Activated CD8-positive, alpha-beta memory T cell treated with anti-CD3 and anti-CD28 coated beads, Interleukin-2, amount 10 ng/mL, durations not matched to agents 7 days and 5 days (primary cell): ENCODE data around the gene NADSYN1. TPM values are rescaled to one million over a fixed set of nuclear protein-coding genes. Genes with fewer than 3 reads are reported as not detected.

Source experiments
- ATAC-seq: fragments of 150-1000 bp; cut with Tn5 transposase; one replicate; pipeline ENCODE4 v1.10.0; 2021; ENCODE audit warnings: moderate library complexity
- CTCF ChIA-PET: fragments of 350-600 bp; sonication (Branson Sonifier 250); formaldehyde crosslinking; loops from one replicate; lab custom pipeline; 2021; ENCODE audit warnings: antibody characterized with exemption; lab: Charles Lee
- DNase-seq: peaks from one replicate; pipeline ENCODE4 v3.0.0-alpha.2; 2020
- H3K27ac Mint-ChIP-seq: one replicate; pipeline ENCODE4 v1.8.0; 2021; ENCODE audit warnings: mild to moderate bottlenecking, mixed read lengths
- H3K27me3 Mint-ChIP-seq: one replicate; pipeline ENCODE4 v1.8.0; 2021; ENCODE audit warnings: mixed read lengths
- H3K36me3 Mint-ChIP-seq: one replicate; pipeline ENCODE4 v1.8.0; 2021; ENCODE audit warnings: mild to moderate bottlenecking, mixed read lengths
- H3K4me1 Mint-ChIP-seq: one replicate; pipeline ENCODE4 v1.8.0; 2021; ENCODE audit warnings: mixed read lengths
- H3K4me3 Mint-ChIP-seq: one replicate; pipeline ENCODE4 v1.8.0; 2021; ENCODE audit warnings: mild to moderate bottlenecking, moderate library complexity, mixed read lengths
- H3K9me3 Mint-ChIP-seq: one replicate; pipeline ENCODE4 v1.8.0; 2022; ENCODE audit warnings: low read depth, mixed read lengths
- microRNA-seq: library from miRNA; unstranded; fragments of <30 nt; microRNA quantifications from one replicate; pipeline ENCODE4 v1.2.0, GENCODE V29; 2022
- total RNA-seq, 2 experiments: library from RNA; stranded (reverse); gene quantifications; one replicate each; pipeline ENCODE4 v1.2.3, GENCODE V29; 2021

The NADSYN1 gene
- total RNA-seq, 2 experiments from 2014 or later, result 97.7 to 134 TPM

GRCh38 chr11:71543866-71544265 is 90.9 kb downstream of the NADSYN1 start:
- ATAC-seq (no peak), DNase-seq (no peak)
- Mint-ChIP-seq H3K27ac (no peak overlapping the region), H3K4me1 (peaks cover 6% of the 10 kb centered on the region), H3K4me3 (no peak overlapping the region), H3K36me3 (peaks cover 1% of the 10 kb centered on the region), H3K9me3 (peaks cover 2% of the 10 kb centered on the region), H3K27me3 (peaks cover 16% of the 10 kb centered on the region)
- CTCF ChIA-PET, result no interaction called here

- Mint-ChIP-seq H3K4me1 (peaks cover 7% of the 10 kb centered on the region), H3K4me3 (no peak overlapping the region), H3K27ac (no peak overlapping the region), H3K36me3 (peaks cover 1% of the 10 kb centered on the region), H3K9me3 (peaks cover 2% of the 10 kb centered on the region), H3K27me3 (peaks cover 20% of the 10 kb centered on the region)
- DNase-seq (no peak), ATAC-seq (no peak)
- CTCF ChIA-PET, result no interaction called here
Measured at GRCh38 chr11:71544525-71545214, 91.7 kb downstream of the NADSYN1 start.

- peaks cover 2% of the 10 kb centered on the region for H3K9me3 Mint-ChIP-seq
- peaks cover 23% of the 10 kb centered on the region for H3K27me3 Mint-ChIP-seq
- H3K4me1 Mint-ChIP-seq, result peaks cover 7% of the 10 kb centered on the region
- H3K36me3 Mint-ChIP-seq, result peaks cover 1% of the 10 kb centered on the region
- H3K27ac Mint-ChIP-seq, result no peak overlapping the region
- no peak overlapping the region for H3K4me3 Mint-ChIP-seq
- no peak for DNase-seq
- CTCF ChIA-PET, result no interaction called here
- ATAC-seq, result no peak
Measured at GRCh38 chr11:71545405-71545966, 92.5 kb downstream of the NADSYN1 start.

DNA sequence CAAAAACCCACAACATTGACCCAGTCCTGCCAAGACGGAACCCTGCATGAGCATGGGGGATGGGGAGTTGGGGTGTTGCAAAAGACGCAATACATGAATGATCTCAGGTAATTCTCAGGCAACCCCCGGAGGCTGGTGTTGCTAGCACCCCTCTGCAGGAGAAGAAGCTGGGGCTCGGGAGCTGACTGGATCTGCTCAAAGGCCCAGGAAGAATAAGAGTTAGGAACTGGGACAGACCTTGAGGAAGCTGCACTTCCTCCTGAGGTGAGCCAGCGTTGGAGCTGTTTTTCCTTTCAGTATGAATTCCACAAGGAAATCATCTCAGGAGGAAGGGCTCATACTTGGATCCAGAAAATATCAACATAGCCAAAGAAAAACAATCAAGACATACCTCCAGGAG is 95.1 kb downstream of the NADSYN1 start, which contains the start of gene KRTAP5-9:
KRTAP5-9 (plus strand) TSS at position 301 of the 400 bp plus-strand sequence. CDS start 238 bp downstream, outside the sequence.
- no peak for DNase-seq
- H3K9me3 Mint-ChIP-seq, result no peaks in the 10 kb centered on the region
- CTCF ChIA-PET, result no interaction called here
- no peak within 1 kb of the TSS for H3K4me3 Mint-ChIP-seq
- H3K27ac Mint-ChIP-seq, result no peak within 1 kb of the TSS
- peaks cover 7% of the 10 kb centered on the region for H3K4me1 Mint-ChIP-seq
- ATAC-seq, result no peak
- no peaks in the 10 kb centered on the region for H3K36me3 Mint-ChIP-seq
- H3K27me3 Mint-ChIP-seq, result peaks cover 20% of the 10 kb centered on the region

DNA sequence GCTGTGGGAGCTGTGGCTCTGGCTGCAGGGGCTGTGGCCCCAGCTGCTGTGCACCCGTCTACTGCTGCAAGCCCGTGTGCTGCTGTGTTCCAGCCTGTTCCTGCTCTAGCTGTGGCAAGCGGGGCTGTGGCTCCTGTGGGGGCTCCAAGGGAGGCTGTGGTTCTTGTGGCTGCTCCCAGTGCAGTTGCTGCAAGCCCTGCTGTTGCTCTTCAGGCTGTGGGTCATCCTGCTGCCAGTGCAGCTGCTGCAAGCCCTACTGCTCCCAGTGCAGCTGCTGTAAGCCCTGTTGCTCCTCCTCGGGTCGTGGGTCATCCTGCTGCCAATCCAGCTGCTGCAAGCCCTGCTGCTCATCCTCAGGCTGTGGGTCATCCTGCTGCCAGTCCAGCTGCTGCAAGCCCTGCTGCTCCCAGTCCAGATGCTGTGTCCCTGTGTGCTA is 95.7 kb downstream of the NADSYN1 start:
- Mint-ChIP-seq H3K27ac (no peak overlapping the region), H3K9me3 (no peaks in the 10 kb centered on the region), H3K4me1 (peaks cover 3% of the 10 kb centered on the region), H3K4me3 (no peak overlapping the region), H3K36me3 (no peaks in the 10 kb centered on the region), H3K27me3 (peaks cover 16% of the 10 kb centered on the region)
- ATAC-seq (no peak), DNase-seq (no peak)
- CTCF ChIA-PET, result no interaction called here

Small RNAs within 50 kb of the gene (microRNA-seq; reads per million reads assigned to microRNA genes)
- gene MIR6754, result not detected

Other genes starting within 250 kb of the NADSYN1 start
- gene SHANK2, start 200.6 kb upstream of the NADSYN1 start, total RNA-seq, result not detected
- gene DHCR7, start 4.8 kb upstream of the NADSYN1 start, total RNA-seq, result 10 to 100 TPM; 54.7 to 90.5 TPM
- gene KRTAP5-7, start 74.1 kb downstream of the NADSYN1 start, total RNA-seq, result not detected
- gene KRTAP5-8, start 84.8 kb downstream of the NADSYN1 start, total RNA-seq, result not detected
- not detected for gene KRTAP5-9, start 95.2 kb downstream of the NADSYN1 start, total RNA-seq
- not detected for gene KRTAP5-10, start 112.4 kb downstream of the NADSYN1 start, total RNA-seq
- not detected for gene KRTAP5-11, start 129.7 kb downstream of the NADSYN1 start, total RNA-seq